ENCODE data around the gene EXOSC6.
A peak's percentile ranks its signal among the peaks of the same experiment; 100 is the strongest.
"Not testable (repeated sequence)": the region's sequence is repeated elsewhere in the genome, so short reads cannot be mapped to it uniquely, and the experiment has no call there.

Gene EXOSC6

DNA sequence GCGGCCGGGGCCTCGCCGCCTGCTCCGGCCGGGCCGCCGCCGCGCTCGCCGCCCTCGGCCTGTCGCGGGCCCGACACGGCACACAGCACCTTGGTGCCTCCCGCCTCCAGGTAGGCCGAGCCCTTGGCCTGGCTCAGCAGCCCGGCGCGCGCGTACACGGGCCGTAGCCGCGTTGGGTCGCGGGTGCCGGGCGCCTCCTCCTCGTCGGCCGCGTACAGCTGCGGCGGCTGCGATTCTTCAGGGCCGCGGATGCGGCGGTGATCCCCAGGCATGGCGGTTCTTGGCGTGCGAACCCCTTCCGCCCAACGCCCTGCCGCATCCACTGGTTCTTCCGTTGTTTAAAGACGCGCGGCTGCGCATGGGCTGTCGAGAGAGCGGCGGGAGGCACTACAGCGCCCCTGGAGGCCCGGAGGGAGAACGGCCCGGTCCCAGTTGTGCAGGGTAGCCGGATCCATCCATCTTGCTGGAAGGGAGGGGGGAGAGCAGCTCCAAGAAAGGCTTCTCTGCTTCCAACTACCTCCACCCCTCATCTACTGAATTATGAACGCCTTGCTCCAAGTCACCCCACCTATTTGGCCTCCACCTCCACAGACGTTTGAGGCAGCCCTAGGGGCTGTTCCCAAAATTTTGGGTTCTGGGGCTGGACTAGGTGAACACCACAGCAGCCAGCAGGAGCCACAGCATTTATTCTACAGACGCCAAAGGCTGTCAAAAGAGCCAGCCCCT is at the start of gene EXOSC6:
Gene EXOSC6, minus strand, starts transcription at position 312 of the 726 bp plus-strand sequence. Its CDS starts 40 bp downstream, at position 272.
- DNase-seq (ENCODE audit: low read depth, low spot score), result peak; percentile 65

DNA sequence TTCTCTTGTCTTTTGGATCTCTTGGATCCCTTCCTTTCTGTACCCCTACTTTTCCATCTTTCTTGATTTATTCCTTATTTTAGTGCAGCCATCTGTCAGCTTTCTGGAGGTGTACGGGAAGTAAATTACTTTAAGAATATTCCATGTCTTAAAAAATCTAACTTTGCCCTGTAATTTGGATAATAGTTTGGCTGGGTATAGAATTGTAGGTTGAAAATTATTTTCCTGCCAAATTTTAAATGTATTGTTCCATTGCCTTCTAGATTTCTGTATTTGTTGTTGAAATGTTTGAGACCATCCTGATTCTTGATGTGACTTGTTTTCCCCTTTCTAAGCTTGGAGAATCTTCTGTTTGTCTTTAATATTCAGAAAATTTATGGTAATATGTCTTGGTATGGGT is 49.4 kb upstream of the EXOSC6 start:
- no peak for DNase-seq (ENCODE audit: low read depth, low spot score)

DNA sequence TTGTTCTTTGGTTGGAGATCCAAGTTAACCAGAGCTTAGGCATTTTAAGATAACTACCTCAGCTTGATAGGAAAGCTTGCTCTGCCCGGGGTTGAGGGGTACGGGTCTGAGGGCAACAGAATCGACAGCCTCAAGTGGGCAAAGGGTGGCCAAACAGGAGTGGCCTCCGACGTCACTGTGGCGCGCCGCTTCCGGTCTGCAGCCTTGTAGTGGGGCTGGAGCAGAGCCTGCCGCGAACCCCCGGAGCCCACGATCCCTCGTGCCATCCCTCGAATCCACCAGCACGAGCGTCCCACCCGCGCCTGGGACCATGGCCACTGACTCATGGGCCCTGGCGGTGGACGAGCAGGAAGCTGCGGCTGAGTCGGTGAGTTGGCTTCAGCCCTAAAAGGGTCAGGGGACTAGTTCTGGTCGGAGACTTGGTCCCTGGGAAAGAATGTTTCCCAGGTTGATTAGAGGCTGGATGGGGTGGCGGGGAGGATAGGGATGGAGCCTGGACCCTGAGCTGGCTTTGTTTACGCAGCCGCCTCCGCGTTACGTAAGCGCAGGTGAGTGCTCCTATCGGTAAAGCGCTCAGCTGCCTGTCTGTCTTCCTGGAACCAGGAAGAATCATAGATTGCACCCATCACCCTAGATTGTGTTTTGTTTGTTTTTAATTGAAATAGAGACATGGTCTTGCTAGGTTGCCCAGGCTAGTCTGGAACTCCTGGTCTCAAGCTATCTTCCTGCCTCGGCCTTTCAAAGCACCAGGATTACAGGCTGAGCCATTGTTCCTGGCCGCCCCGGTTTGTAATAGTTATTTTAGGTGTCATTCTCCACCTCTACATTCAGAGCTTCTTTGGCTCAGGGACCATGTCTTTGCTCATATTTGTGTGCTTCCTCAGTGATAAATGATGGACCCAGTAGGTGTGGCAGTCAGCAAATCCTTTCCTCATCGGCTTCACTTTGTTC is 47.5 kb upstream of the EXOSC6 start, which contains the start of gene DDX19B:
Gene DDX19B, plus strand, starts transcription at position 199 of the 951 bp plus-strand sequence. Its CDS starts 112 bp downstream, at position 311.
- peak; percentile 38 for DNase-seq (ENCODE audit: low read depth, low spot score)

DNA sequence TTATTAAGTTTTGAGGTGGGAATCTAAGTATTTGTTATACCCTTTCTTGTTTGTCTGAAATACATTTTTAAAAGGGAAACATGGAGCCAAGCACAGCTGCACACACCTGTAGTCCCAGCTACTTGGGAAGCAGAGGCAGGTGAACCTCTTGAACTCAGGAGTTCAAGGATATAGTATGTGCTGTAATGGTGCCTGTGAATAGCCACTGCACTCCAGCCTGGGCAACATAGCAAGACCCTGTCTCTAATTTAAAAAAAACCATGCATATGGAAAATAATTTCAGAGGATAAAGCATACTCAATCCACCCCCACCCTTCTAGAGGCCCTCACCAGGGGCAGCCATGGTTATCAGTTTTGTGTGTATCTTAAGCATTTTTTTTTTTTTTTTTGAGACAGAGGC is 43.9 kb upstream of the EXOSC6 start:
- no peak for DNase-seq (ENCODE audit: low read depth, low spot score)

DNA sequence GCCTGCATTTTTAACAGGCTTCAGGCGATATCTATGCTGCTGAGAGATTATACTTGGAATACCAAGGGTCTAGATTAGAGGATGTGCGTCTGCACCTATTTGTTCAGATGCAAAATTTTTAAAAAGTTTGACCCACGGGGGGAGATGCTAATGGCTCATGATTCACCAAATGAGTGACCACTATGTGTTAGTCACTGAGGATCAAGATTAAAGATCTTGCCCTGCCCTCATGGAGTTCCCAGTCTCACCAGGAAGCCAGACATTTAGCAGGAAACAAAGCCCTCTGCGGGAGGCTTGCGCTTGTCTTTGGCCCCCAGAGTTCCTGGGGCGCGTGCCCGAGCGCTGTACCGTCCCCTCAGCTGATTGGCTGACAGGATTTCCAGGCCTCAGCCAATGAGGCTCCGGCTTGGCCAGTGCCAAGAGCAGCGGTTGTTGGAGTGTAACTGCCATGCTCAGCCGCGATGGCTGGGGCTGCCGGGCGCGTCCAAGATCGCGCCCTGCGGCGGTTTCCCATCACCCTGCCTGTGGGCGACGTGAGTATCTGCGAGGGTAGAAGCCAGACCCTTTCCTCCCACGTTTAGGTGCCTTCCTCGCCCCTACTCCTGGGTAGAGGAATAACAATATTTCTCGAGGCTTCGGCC is 42.8 kb upstream of the EXOSC6 start:
- no peak for DNase-seq (ENCODE audit: low read depth, low spot score)

DNA sequence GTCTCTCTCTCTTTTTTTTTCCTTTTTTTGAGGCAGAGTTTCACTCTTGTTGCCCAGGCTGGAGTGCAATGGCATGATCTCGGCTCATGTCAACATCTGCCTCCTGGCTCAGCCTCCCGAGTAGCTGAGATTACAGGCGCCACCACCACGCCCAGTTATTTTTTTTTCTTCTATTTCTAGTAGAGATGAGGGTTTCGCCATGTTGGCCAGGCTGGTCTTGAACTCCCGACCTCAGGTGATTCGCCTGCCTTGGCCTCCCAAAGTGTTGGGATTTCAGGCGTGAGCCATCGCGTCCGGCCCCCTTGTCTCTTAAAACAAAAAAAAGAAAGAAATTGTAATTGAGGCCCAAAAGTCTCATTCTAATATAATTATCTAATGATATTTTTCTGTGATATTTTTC is 40.4 kb upstream of the EXOSC6 start:
- DNase-seq (ENCODE audit: low read depth, low spot score), result not testable (repeated sequence)

DNA sequence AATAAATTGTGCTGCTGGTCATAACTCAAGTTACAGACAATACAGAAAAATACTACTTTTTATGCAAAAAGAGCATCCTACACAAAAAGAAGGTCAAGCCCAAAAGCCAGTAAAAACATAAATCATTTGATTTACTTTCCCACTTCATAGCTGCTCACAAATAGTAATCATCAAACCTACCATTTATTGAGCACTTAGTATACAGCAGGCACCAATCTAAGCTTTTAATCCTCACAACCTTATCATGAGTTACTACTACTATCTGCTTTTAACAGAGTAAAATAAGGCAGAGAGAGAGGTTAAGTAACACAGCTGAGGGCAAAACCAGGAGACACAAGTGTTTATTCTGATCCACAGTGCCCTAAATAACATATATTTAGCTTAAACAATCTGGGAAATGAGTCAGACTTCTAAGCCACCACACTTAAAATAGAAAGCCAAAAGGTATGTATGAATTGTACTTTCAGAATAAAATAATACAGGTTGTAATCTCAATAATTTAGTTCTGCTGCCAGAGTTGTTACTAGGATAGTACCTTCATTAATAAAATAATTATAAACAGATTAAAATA is 39.3 kb upstream of the EXOSC6 start:
- DNase-seq (ENCODE audit: low read depth, low spot score), result no peak

DNA sequence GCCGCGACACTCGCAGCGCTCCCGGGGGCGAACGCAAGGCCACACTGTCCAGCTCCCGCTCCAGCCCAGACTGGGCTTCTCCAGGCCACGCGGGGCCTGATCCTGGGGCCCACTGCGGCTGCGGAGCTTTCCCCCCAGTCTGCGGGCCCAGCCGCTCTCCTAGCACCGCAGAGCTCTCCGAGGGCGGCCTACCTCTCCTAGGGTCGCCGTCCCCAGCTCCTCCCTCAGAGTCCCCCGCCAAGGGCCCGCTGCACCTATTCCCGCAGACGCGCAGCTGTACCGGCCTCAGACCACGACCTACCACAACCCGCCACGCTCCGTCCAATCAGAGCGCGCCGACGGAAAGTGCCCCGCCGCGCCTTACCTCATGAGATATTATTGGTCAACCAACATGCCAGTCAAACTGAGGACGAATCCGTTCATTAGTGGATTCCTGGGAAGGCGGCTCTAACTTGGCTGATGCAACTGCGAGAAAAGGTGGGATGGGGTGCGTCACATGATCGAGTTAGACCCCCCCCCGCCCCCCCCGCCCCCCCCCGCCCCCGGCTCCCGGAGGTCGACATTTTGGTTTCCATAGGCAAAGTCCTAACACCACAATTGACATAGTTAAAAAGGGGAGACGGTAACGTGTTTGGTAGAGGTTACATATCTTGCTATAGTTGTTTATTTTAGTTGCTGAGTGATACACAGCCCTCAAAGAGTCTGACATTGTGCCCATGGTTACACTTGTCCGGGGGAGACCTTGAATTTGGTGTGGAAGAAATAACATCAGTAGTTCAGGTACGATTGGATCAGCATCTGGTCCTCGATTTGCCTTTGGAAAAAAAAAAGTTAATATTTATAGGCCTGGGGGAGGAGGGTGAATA is 37.7 kb upstream of the EXOSC6 start, which contains the start of gene AARS1:
Gene AARS1, minus strand, starts transcription at position 278 of the 866 bp plus-strand sequence. CDS start 6,743 bp downstream, outside the sequence.
- DNase-seq (ENCODE audit: low read depth, low spot score), result peak; percentile 99

DNA sequence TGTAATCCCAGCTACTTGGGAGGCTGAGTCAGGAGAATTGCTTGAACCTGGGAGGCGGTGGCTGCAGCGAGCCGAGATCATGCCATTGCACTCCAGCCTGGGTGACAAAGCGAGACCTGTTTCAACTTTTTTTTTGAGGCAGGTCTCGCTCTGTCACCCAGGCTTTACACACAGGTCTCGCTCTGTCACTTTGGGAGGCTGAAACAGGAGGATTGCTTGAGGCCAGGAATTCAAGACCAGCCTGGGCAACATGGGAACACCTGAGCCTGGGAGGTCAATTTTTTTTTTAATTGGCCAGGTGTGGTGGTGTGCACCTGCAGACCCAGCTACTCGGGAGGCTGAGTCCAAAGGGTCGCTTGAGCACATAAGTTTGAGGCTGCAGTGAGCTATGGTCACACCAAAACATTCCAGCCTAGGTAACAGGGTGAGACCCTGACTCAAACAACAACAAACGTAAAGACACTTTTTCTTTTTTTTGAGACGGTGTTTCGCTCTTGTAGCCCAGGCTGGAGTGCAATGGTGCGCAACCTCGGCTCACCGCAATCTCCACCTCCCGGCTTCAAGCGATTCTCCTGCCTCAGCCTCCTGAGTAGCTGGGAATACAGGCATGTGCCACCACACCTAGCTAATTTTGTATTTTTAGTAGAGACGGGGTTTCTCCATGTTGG is 35.7 kb upstream of the EXOSC6 start:
- not testable (repeated sequence) for DNase-seq (ENCODE audit: low read depth, low spot score)

DNA sequence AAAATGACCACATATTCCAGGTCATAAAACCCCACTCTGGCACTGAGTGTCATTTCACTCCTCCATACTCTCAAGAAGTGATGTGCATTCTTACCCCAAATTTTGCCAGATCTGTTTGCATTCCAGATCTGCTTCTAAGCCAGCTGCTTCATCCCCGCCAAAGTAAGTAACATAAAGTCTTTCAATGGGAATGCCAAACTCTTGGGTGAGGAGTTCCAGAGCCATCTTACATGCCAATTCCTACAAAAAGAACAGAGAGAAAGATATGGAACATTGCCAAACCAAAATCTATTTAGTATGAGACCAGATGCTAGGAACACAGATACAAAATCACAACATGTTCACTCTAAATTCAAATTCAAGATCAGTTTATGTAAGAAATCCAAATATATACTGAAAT is 24.7 kb upstream of the EXOSC6 start:
- no peak for DNase-seq (ENCODE audit: low read depth, low spot score)

DNA sequence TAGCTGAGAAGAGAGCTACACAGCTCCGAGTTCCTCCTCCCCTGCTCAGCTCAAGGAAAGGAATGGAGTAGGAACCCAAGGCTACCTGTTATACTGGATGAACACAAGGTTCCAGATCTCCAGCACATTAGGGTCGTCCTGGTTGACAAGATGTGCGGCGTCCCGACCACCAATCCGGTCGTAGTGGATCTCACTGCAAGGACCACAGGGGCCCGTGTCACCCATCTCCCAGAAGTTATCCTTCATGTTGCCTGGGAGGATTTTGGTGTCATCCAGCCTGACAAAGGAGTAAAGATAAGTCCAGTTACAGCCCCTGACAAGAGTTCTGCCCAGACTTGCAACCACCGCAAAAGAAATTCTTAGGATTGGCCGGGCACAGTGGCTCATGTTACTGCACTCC is 20.0 kb upstream of the EXOSC6 start:
- no peak for DNase-seq (ENCODE audit: low read depth, low spot score)

DNA sequence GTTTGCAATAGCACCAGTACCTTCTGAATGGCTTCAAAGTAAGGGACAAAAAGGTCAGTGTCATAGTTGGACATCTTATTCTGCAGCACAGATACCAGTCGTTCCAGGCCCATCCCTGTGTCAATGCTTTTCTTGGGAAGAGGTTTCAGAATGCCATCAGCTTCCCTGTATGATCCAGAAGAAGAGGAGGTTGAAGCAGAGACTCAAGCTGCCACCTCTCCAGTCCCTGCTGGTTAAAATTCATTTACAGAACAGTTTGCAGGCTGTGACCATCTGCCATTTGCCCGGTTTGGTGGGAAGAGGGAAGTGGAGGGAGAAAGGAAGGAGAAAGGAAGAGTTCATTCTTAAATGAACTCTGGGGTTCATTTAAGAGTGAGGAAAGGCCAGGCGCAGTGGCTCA is 18.4 kb upstream of the EXOSC6 start:
- no peak for DNase-seq (ENCODE audit: low read depth, low spot score)

DNA sequence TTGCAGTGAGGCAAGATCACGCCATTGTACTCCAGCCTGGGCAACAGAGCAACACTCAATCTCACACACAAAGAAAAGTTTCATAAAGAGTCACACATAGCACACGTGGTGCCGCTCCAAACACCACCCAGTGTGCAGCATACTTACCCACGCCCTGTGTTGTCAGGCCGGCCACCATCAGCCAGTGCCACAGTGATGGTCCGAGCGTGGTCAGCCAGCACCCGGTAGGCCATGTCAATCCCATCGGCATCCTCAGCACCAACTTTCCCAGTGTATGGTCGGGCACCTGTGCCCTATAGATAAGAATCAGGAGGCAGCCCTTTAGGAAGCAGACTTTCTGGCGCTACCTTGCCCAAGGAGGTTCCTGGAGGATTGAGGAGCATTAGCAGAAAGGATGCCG is 17.7 kb upstream of the EXOSC6 start:
- DNase-seq (ENCODE audit: low read depth, low spot score), result no peak

DNA sequence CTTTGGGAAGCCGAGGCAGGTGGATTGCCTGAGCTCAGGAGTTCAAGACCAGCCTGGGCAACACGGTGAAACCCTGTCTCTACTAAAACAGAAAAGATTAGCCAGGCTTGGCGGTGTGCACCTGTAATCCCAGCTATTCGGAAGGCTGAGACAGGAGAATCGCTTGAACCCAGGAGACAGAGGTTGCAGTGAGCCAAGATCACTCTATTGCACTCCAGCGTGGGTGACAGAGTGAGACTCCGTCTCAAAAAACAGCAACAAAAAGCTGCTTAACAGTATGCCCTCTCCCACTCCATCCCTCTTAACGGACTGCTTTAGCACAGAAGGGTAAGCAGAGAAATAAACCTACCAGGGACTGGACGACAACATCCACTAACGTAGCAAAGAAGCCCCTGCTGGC is 16.2 kb upstream of the EXOSC6 start:
- not testable (repeated sequence) for DNase-seq (ENCODE audit: low read depth, low spot score)

DNA sequence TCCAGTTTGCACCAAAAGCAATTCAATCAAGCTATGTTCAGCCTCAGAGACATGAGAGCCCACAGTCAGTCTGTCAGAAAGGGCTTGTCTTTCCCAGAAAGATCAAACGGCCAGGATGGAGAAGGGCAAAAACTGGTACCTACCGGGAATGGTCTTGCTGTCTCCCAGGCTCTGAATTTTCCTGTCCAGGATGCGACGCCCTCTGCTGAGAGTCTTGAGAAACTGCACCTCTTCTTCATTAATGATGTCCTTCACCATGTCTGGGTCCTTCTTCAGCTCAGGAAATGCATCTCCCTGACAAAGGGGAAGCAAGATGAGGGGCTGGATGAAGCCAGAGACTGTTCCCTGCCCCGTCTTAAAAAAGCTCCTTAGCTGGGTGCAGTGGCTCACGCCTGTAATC is 15.8 kb upstream of the EXOSC6 start:
- no peak for DNase-seq (ENCODE audit: low read depth, low spot score)

DNA sequence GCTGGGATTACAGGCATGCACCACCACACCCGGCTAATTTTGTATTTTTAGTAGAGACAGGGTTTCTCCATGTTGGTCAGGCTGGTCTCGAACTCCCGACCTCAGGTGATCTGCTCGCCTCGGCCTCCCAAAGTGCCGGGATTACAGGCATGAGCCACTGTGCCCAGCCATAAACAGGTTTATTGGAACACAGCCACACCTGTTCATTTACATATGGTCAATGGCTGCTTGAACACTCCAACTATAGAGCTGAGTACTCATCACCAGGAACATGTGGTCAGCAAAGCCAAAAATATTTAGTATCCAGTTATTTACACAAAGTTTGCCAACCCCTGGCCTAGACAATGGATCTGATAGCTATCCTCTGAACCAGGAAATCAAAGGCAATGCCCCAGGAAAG is 8.2 kb upstream of the EXOSC6 start:
- not testable (repeated sequence) for DNase-seq (ENCODE audit: low read depth, low spot score)

DNA sequence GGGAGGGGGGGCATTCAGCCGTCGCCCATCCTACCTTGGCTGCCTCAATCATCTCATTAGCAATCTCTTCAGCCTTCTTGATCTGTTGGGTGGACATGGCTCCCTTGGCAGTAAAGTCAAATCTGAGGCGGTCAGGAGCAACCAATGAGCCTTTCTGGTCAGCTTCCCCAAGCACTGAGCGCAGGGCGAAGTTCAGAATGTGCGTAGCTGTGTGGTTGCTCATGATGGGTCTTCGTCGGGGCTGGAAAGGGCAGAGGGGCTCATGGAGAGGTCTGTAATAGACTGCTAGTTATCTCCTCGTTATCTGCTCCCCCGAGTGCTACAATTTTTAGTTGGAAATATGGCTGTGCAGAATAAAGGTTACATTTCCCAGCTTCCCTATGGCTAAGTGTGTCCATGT is 7.2 kb upstream of the EXOSC6 start:
- DNase-seq (ENCODE audit: low read depth, low spot score), result no peak

DNA sequence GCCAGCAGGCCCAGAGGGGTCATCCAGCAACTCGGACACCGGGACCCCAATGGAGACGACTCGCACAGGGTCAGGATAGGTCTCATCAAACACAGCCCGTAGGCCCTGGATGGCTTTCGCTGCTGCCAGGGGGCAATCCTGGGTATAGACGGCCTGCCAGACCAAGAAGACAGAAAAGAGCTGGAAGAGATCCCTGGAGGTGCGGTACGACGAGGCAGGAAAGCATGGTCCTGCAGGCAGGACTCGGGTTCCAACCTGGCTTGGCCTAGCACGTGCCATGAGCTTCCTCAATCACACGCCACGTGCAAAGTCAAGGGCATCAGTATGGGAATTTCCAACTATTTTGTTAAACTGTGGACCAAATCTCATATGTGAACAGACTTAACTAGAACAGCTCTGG is 6.3 kb upstream of the EXOSC6 start:
- DNase-seq (ENCODE audit: low read depth, low spot score), result no peak

DNA sequence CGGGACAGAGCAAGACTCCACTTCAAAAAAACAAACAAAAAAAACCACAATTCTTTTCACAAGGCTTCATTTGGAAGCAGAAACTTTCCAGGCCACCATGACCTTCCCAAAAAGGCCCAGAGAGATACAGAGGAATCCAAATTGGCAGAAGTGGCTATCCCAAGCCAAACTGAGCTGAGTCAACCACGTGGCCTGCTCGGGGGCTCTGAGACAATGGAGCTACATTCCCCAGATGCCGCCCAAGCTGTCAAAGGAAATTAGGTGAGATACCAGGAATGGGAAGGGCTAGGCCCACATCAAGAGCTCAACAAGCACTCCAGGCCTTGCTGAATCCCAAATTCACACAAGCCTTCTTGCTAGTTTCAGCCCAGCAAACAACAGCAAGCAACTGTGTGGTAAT is 5.7 kb upstream of the EXOSC6 start:
- DNase-seq (ENCODE audit: low read depth, low spot score), result no peak

DNA sequence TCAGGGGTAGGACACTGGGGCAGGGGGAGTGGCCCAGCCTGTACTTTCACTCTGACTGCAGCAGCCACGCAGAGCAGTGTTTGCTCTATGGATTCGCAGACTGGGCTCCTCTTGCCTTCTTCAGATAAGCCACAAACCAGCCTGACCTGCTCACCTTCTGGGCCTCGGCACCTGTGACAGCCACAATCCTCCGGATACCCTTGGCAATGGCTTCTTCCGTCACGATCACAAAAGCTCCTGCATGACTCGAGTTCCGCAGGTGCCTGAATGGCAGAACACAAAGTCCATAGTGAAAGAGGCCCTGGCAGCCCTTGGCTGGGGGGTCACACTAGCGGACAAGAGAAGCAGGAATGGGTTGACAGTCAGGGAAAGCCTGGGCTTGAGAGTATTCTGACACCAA is 3.8 kb upstream of the EXOSC6 start:
- DNase-seq (ENCODE audit: low read depth, low spot score), result no peak
